NCI-H524 treated with DMSO at 0.1 percent for 48 hours (cell line): Measurements from ENCODE around the gene TMEM89.

Source experiments
- DNase-seq: peaks from one replicate; lab custom pipeline; 2025; lab: John Stamatoyannopoulos, UW

The TMEM89 gene

DNA sequence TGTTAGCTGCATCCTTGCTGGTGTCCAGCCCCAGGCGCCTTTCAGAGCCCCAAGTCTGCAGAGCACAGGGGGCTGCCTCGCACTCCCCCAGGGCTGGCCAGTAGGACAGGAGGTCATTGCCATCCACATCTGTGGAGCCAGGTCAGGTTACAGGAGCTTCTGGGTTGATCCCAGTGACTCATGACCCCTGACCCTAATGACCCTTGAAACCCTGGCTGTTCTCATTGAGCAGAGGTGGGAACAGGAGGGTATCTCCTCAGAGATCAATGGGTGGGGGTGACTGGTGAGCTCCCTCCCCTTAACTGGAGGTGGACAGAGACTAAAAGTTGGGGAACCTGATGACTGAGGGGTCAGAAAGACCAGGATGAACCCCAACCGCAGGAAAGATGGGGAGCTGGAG is 19.8 kb upstream of the TMEM89 start:
- no peak for DNase-seq

DNA sequence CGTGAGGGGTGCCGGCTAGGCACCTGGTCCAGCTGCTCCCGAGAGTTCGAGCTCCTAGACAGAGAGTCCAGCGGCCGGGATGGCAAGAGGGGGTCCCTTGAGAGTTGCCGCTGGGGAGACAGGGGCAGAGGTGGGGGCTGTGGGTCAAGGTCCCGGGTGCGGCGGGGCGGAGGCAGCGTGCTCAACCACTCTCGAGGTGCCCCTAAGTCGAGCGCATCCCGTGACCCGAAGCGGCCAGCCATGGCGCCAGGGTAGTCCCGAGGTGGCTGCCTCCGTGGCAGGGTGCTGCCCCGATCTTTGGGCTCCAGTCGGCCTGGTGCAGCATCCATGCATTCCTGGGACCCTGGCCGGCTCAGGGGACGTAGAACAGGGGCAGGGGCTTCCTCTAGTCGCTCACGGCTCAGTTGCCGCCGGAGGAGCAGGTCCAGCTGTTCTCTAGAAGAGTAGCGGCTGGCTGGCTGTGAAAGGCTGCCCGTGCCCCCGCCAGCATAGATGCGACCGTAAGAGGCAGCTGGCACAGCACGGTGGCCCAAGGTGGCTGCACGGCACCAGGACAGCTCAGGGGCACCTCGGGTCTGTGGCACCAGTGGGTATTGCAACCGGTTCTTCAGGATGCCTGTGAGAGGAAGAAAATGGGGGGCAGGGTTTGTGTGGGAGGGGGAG is 18.5 kb upstream of the TMEM89 start:
- no peak for DNase-seq

DNA sequence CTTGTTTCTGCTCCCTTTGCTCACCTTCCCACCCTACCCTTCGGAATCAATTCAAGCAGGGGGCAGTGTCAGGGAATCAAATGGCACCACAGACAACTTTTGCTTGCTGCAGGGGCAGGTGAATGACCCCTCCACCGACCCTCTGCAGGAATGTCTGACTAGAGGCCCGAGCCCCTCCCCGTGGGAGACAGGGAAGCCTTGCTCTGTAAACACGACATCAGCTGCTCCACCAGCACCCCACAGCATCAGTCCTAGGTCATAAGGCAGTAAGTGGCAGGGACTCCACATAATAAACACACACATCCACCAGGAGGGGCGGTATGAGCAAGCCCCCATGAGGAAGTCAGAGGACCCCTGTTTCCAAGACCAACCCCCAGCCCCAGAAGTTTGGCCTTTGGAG is 15.7 kb upstream of the TMEM89 start:
- no peak for DNase-seq

DNA sequence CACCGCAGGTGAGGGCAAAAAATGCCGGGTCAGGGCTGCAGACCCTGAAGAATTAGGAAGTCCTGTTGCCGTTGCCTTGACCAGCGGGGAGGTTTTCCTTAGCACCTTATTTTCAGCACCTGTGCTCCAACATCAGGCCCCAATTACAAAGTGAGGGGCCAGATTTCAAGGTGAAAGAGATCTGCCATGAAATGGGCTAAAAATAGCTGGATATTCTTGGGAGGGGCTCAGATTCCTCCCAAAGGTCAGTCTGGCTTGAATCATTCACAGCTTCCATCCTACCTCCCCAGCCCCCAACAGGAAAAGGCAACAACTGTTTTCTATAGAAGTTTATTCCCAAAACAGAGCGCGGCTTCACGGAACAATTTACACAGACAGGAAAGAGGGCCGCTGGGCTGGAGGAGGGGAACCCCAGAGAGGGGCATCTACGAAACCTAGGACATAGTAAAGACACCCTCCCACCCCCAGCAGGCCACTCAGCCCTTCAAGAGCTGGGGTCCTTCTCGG is 14.6 kb upstream of the TMEM89 start:
- no peak for DNase-seq

DNA sequence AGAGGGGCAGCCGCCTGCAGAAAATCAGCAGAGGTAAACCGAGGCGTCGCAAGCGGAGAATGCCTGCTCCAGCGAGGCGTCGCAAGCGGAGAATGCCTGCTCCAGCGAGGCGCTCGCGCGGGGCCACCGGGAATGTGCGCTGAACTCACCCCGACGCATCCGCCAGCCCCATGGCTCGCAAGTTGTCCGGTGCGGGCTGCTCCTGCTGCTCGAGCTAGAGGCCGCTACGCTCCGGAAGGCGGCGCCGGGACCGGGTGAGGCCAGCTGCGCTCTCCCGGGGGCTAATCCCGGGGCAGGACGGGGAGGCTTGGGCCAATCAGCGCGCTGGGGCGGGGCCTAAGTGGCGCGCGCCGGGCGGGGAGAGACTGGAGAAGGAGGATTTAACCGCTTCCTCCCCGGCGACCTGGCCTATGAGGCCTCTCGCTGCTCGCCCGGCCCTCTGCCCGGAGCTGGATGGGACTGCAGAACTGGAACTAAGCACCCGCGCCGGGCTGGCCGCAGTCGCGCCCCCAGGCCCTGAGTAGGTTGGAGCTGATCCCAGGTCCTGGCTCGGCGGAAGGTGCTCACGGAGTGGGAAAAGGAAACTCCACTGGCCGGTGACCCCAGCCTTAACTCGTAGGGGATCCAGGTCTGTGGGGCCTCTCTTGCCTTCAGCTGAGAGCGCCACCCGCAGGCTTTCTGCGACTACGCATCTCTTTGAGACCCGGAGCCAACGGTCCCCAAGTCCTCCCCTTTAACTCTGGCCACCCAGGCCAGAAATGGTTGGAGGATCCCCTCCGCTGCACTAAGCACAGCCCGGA is 13.9 kb upstream of the TMEM89 start, which contains the start of gene SLC26A6:
Gene SLC26A6 (minus strand): TSS at position 240 of the 800 bp plus-strand sequence. CDS start 68 bp downstream, at position 172.
- peak; percentile 53 for DNase-seq

DNA sequence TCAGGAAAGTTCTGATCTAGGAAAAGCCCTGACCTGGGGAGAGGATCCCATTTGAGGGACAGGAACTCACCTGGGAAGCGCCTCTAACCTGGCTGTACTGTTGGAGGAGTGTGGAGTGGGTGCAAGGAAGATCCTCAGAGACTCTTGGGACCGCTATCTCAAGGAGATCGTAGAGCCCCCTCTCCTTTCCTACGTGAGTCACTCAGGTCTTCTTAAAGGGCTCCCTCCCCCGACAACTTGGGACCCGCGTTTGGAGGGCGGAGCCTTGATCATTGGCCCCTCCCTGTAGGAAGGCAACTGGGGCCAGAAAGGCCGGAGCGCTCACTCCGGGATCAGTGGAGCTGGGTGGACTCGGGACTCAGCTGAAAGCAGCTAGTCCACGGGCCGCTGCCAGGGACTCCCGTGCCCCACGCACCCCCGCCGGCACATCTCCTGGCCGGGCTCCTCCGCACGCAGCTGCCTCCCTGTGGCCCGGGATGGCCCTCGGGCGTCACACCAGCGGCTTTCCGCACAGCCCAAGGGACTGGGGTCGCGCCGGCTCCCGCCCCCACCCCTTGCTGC is 13.2 kb upstream of the TMEM89 start:
- DNase-seq, result no peak

DNA sequence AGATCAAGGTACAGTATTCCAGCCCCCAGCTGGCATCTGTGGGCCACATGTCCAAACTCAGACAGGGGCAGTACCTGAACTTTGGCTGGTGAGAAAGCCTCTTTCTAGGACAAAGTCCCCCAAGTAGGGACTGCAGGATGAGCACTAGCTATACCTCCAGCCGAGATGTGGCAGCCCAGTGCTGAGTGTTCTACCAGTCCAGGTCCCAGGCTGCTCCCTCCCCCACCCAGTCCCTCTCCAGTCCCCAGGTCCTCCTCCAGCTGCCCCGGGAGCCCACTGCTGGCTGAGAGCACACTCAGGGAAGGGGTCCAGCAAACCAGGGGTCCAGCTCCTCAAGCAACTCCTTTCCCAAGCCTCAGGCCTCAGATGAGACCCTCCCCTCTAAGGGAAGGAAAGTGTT is 12.2 kb upstream of the TMEM89 start:
- DNase-seq, result no peak

DNA sequence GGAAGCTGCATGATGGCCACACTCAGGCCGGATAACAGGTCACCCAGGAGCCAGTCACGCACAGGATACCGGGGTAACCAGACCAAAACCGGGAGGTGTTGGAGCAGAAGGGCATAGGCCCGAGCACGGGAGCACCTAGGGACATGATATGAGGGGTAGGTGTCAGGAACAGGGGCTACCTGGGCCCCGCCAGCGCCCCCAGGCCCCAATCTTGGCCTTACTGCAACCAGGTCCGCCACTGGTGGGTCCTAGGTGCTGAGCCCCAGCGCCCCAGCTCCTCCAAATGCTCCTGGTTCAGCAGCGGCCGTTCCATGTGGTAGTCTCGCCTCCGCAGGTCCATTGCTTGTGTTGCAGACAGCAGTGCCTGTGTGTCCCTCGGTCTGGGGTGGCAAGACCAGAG is 11.7 kb upstream of the TMEM89 start:
- DNase-seq, result no peak

DNA sequence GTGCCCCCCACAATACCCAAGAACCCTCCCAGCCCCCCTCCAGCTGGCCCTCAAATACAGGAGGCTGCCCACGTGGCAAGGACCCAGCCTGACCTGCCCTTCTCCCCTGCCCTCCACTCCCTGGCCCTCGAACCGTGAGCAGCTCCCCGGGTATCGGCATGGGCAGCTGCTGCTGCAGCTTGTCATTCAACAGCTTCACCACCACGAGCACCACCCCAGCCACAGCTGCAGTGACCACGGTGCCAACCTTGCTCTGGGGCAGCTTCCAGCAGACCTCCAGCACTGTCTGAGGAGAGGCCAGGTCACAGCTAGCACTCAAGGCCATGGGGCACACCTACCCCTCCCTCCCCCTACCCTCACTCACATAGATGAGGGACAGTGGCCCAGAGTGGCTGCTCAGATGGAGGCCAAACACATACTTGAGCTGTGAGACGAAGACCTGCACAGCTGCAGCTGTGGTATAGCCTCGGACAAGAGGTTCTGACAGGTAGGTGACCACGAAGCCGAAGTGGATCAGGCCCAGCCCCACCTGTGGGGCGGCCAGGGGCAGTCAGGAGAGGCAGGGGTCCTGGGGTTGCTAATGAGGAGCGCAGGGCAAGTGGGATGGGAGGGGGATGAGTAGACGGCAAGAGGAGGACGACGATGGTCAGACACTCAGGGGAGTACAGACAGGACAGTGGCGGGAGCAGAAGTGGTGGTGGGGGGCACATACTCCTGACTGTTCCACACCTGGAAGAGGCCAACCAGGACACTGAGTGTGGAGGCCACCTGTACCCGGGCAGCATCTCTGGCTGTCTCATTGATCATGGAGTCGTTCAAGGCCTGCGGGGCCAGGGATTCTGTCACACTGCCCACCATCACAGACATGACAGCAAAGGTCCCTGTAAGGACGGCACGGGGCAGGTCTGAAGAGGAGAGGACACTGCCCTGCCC is 10.2 kb upstream of the TMEM89 start:
- no peak for DNase-seq

DNA sequence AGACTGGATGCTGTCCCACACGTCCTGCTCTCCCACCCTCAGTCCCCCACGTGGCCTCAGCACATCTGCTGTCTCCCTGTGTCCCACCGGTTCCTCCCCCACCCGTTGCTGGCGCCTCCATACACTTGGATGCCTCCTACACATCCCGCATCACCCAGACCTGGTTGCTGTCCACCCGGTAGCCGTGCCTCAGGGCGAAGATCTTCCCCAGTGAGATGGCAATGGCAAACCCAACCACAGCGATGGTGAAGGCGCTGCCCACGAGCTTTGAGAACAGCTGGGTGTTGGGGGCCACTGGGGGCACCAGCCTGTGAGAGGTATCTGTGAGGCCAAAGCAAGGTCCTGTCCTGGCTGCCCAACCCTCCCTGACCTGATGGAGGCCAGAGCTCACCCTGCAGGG is 9.3 kb upstream of the TMEM89 start:
- DNase-seq, result no peak

DNA sequence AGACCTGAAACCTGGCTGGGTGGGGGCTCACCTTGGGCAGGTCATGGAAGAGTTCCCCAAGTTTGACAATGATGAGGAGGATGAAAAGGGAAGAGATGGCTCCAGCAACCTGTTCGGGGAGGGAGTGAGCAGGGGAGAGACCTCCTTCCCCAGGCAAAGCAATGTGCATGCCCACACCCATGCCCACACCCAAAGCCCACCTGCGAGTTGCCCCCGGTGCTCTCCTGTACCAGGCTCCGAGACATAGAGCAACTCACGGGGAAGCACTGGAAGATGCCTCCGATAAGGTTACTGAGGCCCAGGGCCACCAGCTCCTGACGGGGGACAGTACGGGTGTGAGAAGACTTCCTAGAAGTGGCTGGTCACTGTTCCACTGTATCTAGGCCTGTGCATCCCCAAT is 8.8 kb upstream of the TMEM89 start:
- DNase-seq, result no peak

DNA sequence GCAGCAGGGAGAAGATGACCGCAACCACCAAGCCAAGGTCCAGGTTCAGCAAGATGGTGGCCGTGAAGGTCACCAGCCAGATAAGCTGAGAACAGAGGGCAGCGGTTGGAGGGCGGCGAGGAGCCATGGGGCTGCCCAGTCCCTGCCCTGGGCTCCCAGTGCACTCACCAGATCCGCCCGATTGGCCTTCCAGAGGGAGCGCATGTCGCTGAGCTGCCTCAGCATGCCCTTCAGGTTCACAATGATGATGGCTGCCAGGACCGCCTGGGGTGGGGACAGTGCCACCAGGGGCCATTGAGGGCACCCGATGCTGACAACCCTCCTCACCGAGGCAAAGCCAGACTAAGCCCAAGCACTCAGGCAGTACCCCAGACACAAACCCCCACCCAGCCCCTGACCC is 8.3 kb upstream of the TMEM89 start:
- DNase-seq, result no peak

DNA sequence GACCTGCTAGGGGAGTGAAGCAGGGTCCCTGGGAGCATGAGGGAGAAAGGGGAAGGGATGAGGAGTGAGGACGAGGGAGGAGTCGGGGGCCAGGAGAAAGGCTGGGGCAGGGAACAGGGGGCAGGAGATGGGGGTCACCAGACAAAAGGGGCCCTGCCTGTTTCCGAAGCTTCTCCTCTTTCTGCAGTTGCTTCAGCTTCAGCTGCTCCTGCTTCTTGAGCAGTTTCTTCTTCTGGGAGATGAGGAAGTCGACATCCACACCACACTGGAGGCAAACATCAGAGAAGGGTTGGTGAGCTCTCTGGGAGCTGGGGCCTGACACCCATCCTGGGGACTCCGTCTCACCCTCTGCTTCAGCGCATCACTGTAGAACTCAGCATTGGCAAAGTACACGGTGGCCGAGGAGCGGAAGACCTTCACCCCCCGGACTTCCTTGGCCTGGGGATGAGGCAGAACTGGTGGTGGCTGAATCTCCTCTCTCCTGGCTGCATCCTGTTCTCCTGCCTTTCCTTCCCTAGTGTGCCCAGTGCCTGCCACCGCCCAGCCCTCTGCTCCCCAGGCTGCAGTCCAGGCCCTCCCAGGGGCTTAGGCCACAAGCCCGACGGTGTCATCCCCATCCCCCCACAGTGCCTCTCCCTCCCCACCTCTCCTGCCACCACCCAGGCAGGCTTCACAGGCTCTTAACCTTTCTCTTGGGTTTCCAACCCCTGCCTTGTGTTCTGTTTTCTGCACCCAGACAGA is 6.9 kb upstream of the TMEM89 start:
- no peak for DNase-seq

DNA sequence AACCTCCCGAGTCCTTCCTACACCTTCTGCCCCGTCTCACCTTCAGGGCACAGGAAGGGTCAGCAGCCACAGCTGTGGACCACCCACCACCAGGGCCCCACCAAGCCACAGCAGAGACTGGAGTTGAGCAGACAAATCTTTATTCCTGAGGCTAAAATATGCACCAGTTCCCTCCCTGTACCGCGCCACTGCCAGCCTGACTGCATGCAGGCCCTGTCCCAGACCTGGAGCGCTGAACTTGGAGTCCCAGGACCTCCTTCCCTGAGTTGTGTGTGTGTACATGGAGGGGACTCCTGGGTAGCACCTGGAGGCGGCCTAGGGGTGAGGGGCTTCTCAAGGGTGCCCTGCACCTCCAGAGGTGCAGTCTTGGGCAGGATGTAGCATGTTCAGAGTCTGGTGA is 4.0 kb upstream of the TMEM89 start:
- DNase-seq, result no peak

DNA sequence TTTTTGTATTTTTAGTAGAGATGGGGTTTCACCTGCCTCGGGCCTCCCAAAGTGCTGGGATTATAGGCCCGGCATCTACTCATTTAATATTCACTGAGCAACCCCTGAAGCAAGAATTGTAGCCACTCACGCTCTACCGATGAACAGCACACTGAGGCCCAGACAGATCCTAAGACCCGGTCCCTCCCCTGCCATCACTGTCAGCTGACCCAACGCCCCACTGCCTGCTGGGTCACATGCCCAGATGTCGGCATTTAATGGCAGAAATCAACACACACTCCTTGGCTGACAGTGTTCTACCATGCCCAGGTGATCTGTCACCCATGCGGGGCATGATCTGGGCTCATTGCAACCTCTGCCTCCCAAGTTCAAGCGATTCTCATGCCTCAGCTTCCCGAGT is 3.2 kb upstream of the TMEM89 start:
- DNase-seq, result no peak

DNA sequence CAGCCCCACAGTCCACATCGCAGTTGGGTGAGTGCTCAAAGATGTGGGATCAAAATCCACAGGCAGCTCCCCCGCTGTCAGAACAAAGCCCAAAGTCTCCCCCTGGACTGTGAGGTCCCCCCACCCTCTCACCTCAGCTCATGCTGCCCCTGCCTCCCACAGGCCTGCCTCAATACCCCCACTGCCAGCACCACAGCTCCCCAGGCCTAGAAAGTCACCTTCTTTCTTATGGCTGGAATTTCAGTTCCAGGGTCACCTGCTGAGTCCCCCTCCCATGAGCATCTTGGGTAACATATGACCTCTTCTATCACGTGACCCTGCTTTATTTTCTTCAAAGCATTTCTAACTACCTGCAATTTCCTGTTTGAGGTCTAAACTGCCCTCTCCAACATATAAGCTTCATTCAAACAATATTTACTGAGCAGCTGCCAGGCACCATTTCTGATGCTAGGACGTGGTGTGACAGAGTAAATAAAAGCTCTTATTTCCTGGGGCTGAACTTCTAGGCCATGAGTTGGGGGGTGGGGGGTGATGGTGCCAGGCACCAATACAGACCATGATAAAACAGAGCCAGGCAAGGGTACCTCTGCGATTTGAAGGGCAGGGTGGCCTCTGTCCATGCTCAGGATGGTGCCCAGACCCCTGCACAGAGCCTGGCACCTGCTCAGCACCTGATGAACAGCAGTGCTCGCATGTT is 2.4 kb upstream of the TMEM89 start:
- no peak for DNase-seq

DNA sequence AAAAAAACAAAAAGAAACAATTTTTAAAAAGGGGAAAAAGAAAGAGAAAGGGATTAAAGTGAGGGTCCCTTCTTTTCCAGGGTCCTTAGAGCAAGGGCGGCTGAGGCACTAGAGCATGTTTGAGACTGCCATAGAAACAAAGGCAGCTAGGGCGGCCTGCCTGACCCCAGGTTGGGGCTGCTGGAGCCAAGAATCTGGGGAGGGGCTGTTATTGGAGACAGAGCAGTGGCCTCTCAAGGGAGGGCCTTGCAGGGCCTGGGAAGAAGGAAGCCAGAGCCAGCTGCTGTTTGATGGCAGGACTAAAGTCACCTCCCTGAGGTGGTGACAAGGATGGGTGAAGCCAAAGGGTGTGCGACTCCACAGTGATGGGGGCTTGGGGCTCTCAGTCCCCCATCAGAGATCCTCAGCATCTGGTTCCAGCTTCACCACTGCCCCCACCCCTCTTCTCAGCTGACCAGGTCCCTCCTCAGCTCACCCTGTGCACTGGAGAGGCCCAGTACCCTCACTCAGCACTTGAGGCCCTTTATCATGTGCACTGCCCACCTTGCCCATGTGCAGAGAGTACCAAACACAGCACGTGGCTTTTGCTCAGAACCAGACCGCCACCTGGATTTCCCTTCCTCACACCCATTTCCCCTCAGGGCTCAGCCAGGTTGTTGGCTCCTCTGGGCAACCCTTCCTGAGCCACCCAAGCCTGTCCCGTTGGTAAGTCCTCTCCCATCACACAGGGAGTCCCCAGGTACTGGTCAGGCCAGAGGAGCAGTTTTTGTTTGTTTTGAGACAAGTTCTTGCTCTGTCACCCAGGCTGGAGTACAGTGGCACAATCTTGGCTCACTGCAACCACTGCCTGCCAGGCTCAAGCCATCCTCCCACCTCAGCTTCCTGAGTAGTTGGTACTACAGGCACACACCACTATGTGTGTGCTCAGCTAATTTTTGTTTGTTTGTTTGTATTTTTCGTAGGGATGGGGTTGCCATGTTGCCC is 1.7 kb downstream of the TMEM89 start:
- DNase-seq, result no peak

DNA sequence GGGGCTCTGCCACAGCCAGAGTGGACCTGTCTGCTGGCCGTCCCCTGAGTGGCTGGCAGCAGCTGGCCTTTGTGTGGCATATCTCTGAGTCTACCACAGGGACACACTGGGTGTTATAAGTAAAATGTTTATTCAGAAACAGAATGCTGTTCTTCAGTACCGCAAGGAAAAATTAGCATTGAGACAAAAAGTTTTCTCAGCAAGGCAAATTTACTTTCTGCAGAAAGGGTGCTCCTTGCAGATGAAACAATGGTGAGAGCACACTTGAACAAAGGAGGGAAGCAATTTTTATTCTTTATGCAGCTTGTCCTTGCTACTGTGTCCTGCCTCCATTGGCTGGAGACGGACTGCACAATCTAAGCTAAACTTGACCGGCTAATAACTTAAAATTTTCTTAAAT is 4.0 kb downstream of the TMEM89 start:
- no peak for DNase-seq

DNA sequence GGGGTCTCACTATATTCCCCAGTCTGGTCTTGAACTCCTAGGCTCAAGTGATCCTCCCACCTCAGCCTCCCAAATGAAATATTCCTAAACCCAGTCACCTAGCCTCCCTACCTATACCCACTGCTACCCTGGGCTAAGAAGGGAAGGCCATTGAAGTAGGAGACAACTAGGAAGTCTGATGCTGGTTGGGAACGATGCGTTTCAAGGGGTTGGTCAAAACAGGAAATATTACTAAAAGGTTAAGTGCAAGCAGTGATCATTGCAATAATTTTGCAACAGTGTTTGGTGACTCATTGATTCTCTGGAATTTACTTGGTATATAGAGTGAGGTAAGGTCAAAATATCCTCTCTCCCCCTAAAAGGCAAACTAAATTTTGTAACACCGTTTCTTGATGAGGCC is 7.5 kb downstream of the TMEM89 start:
- DNase-seq, result no peak

DNA sequence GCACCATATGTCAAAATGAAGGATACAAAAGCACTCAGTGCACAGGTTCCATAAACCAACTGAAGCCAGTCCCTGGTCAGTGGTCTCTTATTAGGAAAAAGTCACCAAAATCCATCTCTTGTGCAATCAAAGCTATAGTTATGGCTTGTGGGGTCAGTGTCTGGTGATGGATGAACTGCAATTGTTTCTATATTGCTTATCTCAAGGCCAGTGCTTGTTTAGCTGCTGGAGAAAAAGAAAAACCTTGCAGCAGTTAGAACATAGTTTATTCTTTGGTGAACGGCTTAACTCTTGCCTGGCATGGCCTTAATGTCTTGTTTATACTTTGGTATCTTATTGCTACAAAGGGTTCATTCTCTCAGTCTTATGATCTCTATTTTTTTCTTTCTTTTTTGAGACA is 9.3 kb downstream of the TMEM89 start:
- no peak for DNase-seq
